Activated CD4-positive, alpha-beta T cell treated with anti-CD3 and anti-CD28 coated beads, Interleukin-2, amount 50 U/mL, for 24 hours (primary cell): ENCODE data around the gene LCNL1.
A peak's percentile ranks its signal among the peaks of the same experiment; 100 is the strongest.

Source experiments
- DNase-seq, 2 donors: peaks; one replicate each; pipeline ENCODE4 v3.0.0-alpha.2; 2020; ENCODE audit warnings: low read depth in 1 of 2, low spot score in 1 of 2

Gene LCNL1

DNA sequence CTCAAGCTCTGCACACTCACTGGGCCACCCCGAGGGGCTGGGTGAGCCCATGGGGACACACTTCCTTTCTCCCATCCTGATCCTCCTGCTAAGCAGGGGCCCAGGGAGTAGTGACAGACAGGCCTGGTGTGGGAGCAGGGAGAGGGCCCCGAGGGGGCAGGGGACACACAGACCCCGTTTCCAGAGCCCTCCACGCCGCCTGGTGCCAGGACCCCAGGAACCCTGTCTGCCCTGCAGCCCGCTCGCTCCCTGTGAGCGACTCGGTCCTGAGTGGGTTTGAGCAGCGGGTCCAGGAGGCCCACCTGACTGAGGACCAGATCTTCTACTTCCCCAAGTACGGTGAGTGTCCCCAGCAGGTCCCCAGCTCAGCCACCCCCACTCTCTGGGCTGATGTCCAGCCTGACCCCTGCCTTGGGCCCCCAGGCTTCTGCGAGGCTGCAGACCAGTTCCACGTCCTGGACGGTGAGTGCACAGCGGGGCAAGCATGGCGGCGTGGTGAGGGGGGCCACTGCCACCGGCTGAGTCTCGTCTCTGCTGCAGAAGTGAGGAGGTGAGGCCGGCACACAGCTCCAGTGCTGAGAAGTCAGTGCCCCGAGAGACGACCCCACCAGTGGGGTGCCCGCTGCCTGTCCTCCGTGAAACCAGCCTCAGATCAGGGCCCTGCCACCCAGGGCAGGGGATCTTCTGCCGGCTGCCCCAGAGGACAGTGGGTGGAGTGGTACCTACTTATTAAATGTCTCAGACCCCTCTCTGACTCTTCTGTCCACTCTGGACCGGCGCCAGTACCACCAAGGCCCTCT lies 36.4 kb upstream of the LCNL1 start:
- no peak for DNase-seq

DNA sequence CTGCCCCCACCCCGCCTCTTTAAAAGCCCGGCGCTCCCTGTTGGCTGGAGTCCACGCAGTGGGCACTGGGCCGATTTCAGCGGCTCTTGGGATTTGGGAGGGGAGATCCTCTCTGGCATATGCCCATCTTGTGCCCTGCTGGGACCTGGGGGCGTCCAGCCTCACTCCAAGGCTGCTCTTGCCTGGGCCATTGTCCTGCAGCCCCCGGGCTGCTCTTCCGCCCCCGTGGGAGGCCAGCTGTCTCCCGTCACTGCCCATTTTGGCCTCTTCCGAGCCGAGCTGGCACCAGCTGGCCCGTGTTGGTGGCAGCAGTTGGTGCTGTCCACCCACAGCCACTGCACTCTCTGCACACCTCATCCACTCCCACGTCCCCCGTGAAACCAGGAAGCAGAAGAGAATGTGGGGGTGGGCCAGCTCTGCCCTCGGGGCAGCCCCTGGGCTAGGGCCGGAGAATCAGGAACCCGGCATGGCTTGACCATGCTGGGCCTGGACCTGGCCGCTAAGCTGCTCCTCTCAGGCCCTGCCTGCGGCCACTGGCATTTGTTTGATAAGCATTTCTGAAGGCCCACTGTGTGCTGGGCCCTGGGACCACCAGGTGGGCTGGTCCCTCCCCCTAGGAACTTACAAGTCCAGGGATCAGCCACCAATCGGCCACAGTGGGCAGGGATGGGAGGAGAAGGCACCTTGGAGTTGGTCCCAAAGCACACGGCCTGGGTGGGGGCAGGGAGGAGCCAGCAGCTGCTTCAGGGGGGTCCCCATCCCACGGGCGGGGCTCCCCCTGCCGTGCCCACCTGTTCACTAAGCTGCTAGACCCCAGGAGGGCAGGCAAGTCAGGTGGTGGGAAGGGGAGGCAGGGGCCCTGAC lies 35.5 kb upstream of the LCNL1 start:
- DNase-seq, result no peak

DNA sequence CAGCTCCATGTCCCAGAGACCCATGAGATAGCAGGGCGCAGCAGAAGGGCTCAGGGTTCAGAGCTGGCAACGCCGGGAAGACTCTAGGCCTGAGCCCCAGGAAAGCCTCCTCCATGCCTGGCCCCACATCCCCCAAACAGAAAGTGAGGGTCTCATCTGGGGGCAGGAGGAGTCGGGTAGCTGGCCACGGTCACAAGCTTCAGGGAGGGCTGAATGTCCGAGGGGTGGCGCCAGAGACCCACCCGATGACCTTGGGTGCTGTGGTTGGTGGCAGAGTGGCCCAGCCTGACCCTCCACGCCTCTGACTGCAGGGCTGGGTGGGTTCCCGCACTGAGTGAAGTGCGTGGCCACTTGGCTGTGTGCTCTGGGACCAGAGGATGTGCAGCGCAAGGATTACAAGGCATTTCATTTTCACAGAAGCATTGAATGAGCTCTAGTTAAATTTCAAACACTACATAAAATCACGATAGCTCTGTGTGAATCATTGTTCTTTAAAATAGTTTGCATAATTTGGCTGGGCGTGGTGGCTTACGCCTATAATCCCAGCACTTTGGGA lies 34.8 kb upstream of the LCNL1 start:
- no peak for DNase-seq

DNA sequence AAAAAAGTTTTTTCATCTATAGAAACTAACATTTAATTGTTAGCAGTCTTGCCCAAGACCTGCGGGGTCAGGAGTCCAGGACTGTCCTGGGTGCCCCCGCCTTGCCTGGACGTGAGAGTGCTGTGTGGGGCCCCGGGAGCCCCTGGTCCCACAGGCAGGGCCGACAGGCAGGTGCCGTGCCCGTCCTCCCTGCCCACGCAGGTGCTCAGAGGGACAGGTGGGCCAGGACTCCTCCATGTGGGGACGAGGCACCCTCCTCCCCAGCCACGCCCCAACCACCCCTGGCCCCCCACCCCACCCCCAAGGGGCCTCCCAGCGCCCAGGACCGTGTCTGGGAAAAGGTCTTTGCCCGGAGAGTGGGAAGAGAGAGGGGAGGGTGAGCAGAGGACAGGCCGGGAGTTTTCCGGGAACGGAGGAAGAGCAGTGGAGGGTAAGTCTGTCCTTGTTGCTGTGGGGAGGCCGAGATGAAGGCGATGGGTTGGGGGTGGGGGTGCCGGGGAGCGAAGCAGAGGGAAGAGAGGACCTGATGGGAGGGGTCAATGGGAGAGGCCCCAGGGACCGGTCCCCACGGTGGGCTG lies 33.5 kb upstream of the LCNL1 start:
- no peak for DNase-seq

DNA sequence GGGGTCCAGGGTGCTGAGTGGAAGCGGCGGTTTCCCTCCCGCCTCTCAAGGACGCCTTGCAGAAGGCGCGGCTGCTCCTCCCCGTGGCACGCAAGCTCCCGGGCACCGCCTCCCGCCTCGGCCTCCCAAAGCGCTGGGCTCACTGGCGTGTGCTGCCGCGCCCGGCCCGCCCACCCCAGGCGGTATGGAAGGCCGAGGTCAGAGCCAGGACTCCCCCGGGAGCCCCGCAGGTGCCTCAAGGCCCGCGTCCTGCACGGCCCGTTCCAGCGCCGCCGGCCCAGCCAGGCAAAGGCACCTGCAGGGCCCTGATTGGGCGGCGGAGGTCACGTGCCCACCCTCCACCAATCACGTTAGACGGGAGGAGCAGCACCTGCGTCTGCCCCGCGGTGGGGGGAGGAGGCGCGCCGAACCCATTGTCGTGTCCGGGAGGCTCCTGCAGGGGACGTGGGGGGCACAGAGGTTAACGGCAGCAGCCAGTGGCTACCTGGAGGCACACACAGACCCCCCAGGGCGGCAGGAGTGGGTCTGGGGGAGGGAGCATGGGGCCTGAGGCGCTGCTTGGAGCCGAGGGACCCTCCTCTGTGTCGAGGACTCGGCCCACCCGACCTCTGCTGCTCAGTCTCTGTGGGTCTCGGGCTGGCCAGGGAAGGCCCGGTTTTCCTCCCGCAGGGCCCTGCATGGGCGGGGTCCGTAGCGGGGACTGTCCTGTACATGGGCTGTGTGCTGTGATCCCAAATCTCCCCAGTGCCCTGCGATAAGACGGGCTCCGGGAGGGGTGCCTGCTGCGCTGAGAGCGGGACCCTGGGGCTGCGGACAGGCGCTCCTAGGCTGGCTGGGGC lies 32.8 kb upstream of the LCNL1 start:
- DNase-seq, result peak; percentile 90 to 94

DNA sequence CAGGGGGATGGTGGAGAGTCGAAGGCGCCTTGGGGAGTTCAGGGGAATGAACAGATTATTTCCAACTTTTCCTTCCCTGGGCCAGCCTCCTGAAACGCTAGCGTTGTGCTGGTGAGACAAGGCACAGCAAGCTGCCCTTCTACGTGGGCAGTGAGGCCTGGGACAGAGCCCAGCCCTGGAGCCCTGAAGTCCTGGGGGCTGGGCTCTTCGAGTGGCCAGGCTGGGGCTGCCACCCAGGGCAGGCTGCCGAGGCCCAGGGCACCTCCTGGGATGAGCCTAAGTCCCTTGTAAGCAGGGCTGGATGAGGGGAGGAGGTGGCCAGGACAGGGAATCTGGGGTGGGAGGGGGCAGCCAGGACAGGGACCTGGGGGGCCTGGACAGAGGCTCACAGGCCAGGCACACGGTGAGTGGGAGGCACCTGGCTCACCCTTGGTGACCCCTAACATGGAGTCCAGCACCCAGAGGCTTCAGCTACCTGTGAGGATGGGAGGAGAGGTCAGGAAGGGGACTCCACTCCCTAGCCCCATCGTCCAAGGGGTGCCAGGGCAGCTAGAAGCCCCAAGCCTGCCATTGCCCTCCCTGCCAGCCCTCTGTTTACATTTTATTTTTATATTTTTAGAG lies 32.0 kb upstream of the LCNL1 start:
- no peak for DNase-seq

DNA sequence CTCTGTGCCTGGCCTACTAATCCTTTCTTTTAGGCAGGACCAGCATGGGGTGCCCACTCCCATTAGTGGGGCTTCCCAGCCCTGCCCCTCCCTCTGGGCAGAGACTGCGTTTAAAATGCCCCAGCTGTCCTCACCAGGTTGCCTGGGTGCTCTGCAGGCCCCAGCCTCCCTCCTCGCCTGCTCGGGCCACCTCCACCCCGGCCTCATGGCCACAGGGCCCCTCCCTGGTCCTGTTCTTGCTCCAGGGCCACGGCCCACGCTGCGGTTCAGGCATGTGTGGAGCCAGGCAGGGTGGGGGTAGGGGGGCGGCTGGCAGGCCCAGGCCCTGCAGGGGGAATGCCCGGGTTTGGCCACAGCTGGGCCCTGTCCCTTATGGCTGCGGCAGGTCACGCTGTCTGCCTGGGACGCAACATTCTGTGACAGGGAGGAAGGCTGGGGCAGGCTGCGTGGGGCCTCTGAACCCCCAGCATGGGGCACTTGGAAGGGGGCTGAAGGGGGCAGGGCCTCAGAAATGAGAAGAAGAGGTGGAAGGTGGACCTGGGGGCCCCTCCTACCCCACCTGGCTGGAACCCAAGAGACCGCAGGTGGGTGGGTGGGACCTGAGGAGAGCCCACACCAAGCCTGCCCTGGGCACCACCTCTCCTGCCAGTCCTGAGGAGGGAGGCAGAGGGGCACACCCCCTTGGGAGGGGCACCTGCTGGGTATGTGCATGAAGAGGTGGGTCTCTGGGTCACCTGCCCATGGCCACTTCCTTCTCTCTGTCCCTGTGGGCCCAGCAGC lies 31.1 kb upstream of the LCNL1 start, which contains the start of gene LCN12:
TSS of gene LCN12 (plus strand) at position 733 of the 780 bp plus-strand sequence. CDS start 55 bp downstream, outside the sequence.
- DNase-seq, result no peak

DNA sequence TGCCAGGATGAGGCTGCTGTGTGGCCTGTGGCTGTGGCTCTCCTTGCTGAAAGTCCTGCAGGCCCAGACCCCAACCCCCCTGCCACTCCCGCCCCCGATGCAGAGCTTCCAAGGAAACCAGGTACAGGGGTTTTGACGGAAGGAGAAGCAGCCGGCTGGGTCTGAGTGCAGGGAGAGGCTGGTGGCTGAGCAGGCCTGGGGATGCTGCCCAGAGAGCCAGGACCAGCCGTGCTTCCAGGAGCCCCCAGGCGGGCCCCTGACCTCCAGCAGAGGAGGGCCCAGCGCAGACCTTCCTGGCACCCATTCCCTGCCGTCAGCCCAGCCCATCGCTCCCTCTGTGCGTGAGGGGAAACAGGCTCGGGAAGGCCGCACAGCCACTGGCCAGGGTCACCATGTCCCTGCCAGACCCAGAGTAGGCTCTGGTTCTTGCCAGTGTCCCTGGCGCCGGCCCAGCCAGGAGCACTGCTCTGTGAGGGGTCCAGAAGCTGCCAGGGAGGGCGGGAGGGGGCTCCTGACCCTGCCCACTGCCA lies 30.4 kb upstream of the LCNL1 start:
- DNase-seq, result no peak

DNA sequence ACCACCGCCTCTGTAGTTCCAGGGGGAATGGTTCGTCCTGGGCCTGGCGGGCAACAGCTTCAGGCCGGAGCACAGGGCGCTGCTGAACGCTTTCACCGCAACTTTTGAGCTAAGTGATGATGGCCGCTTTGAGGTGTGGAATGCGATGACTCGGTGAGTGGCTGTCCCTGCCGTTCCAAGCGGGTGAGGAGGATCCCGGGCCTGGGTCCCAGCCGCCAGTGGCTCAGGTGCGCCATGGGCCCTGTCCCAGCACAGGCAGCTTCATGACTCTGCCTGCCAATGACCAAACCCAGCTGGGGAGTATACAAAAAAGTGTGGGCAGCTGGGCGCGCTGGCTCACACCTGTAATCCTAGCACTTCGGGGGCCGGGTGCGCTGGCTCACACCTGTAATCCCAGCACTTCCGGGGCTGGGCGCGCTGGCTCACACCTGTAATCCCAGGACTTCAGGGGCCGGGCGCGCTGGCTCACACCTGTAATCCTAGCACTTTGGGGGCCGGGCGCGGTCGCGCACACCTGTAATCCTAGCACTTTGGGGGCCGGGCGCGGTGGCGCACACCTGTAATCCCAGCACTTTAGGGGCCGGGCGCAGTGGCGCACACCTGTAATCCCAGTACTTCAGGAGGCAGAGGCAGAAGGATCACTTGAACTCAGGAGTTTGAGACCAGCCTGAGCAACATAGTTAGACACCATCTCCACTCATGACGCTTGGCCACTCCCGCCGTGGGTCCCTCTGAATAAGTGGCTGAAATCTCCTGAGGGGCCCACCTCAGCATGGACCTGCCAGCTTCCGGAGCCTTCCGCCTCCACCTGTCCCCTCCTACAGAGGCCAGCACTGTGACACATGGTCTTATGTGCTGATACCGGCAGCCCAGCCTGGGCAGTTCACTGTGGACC lies 29.7 kb upstream of the LCNL1 start:
- DNase-seq, result no peak

DNA sequence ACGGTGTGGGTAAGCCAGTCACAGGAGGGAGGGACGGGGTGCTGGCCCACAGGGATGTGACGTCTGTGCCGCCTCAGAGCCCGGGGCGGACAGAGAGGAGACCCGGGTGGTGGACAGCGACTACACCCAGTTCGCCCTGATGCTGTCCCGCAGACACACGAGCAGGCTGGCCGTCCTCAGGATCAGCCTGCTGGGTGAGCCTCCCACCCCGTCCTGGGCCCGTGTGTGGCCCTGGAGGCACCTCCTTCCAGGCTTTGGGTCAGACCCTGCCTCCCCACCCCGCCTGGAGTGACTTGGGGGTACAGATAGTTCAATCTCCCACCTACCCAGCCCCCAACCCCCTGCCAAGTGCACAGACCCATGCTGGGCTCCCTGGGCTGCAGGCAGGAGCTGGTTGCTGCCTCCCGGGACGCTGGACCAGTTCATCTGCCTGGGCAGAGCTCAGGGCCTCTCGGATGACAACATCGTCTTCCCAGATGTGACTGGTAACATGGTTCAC lies 29.0 kb upstream of the LCNL1 start:
- no peak for DNase-seq

DNA sequence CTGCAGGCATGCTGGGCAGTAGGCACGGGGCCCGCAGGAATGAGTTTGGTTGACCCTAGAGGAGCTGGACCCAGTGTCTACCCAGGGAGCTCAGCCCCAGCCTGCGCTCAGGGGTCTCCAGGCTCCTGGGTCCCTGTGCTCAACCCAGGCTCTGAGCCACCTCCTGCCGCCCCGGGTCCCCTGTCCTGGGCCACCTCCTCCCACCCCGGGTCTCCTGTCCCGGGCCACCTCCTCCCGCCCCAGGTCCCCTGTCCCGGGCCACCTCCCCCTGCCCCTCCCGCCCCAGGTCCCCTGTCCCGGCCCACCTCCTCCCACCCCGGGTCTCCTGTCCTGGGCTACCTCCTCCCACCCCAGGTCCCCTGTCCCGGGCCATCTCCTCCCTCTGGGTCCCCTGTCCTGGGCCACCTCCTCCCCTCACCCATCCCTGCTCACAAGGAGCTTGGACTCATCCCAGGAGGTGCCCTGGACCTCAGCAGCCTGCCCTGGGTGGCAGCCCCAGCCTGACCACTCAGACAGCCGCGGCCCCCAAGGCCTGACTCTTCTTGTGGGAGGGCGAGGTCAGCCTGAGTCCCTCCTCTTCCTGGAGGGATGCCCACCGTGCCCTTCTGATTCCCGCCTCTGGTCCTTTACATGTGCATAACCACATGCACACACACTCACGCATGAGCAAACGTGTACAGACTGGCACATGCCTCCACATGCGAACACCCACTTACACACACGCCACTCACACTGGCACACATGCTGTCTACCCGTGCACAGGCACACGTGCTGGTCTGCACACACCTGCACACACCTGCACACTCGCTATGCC lies 28.3 kb upstream of the LCNL1 start:
- no peak for DNase-seq

DNA sequence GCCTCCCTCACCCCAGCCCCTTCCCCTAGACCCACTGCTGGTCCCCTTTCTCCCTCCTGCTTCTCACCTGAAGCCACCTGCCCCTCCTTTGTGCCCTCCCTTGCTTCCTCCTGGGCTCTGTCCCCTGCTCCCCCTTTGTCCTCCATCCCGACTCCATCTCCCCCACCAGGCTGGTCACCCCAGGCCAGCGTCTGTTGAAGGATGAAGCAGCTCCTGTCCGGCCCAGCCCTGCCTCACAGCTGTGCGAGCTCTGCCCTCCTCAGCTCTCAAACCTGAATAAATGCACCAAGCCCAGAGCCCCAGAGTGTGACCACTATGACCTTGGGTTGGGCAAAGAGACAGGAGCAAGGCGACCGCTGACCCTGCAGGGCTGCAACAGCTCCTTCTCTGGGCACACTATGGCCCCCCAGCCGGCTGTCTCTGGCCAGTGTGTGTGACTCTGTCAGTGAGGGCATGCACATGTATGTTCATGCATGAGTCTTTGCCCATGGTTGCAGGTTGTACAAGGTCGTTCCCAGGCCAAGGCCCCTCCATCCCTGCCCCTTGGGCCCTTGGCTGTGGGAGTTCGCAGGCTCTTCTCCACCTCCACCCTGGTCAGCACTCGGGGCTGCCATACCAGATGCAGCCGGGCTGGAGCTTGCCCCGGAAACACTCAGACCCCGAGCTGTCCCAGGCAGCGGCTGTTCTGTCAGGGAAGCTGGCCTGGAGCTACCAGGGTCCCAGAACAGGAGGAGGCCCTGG lies 27.4 kb upstream of the LCNL1 start:
- no peak for DNase-seq

DNA sequence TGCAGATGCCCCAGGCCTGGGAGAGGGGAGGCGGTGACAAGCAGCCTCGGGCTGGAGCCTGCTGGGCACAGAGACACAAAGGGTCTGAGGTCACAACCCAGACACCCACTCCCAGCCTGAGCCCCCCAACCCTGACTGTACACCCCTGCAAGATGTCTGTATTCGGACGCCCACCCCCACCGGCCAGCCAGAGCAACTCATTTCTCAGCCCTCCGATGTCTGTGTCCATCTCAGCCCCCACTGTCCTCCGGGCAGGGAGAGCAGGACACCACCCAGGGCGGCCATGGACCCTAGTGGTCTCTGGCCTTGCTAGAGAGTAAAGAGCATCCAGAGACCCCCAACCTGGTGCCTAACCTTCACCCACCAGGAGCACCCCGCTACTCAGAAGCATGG lies 26.9 kb upstream of the LCNL1 start:
- DNase-seq, result no peak

DNA sequence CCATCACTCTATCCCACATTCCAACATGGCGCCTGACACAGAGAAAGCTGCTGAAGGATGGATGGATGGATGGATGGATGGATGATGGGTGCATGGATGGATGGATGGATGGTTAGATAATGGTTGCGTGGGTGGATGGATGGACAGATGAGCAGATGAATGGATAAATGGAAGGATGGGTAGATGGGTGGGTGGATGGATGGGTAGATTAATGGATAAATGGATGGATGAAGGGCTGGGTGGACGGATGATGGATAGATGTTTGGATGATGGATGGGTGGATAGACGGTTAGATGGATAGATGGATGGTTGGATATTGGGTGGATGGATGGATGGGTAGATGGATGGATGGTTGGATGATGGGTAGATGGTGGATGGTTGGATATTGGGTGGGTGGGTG lies 26.2 kb upstream of the LCNL1 start:
- DNase-seq, result no peak

DNA sequence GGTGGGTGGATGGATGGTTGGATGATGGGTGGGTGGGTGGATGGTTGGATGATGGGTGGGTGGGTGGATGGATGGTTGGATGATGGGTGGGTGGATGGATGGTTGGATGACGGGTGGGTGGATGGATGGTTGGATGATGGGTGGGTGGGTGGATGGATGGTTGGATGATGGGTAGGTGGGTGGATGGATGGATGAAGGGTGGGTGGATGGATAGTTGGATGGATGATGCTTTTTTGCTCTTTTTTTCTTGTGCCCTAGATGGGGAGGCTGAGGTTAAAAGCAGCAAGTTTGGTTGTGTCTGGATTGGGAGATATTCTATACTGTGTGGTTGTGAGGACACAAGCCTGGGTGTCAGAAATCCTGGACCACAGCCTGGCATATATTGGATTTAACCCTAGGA lies 25.3 kb upstream of the LCNL1 start:
- no peak for DNase-seq

DNA sequence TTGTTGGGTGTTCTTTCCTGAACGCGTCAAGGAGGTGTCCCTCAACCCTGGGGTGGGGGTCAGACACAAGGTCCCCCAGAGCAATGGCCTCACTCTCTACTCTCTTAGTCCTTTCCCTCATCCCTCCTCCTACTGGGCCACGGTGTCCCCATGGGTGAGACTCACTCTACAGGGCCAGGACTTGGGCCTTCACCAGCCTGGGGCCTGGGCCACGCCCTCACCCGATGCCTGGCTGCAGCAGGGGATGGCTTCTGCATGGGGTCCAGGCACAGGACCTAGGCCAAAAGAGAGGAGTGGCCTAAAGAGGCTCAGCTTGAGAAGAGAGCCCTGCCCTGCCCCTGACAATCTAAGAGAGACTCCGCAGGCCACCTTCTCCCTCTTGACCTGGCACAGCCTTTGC lies 24.9 kb upstream of the LCNL1 start:
- no peak for DNase-seq

DNA sequence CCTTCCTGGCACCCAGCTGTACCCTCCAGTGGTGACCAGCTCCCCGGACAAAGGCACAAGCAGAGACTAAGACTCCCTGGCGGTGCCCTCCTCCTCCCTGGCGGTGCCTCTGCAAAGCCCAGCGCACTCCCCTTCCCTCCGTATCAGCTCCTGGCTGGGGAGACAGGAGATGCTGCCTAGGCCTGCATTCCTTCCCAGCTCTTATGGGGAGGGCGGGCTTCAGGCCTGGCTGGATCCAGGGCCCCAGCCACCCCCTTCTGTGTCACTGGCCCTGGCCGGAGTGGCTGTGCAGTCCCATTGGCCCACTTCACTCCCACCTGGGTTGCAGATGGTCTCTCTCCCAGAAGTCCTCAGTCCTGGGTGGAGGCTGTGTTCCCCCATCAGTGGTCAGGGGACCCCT lies 24.3 kb upstream of the LCNL1 start:
- DNase-seq, result no peak
